GM21723 (cell line): Measurements from ENCODE around the gene COX5B.
"Not testable (repeated sequence)": the region's sequence is repeated elsewhere in the genome, so short reads cannot be mapped to it uniquely, and the experiment has no call there.

ENCODE experiments used
- ATAC-seq: cut with Tn5 transposase; IDR thresholded peaks from one replicate; pipeline ENCODE4 v1.9.1; 2021; ENCODE audit warnings: mild to moderate bottlenecking, moderate library complexity; ENCODE audit not compliant: unreplicated experiment

COX5B gene, protein sequence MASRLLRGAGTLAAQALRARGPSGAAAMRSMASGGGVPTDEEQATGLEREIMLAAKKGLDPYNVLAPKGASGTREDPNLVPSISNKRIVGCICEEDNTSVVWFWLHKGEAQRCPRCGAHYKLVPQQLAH

DNA sequence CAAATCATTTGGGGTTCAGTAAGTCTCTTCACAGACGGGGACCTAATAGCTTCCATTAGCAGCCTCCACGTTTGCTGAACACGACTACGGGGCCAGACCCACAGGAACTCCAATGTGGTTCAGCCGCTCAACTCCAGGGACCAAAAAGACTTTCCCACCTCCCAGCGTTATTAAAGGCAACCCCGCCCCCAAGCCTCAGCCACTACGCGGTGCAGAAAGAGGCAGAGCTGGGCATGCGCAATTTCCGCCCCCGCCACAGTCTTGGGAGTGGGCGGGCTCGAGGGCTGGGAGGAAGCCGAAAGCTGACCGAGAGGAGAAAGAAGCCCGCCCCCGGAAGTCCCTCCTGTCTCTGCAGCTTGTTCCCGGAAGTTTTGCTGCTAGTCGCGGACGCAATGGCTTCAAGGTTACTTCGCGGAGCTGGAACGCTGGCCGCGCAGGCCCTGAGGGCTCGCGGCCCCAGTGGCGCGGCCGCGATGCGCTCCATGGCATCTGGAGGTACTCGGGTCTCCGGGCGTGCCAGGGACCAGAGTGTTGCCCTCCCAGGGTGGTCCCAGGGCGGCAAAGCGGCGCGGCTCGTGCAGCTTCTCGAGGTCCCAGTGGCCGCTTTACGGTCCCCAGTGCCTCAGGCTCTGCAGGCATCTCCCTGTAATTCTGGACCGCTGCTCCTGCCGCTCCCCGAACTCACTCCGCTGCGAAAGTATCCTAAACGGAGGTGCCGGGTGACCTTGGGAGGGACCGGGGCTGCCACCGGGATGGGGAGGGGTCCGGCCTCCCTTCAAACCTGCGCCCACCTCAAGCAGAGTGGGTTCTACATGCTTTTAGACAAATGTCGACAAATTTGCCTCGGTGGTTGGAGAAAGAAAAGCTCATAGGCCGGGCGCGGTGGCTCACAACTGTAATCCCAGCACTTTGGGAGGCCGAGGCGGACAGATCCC lies at the start of gene COX5B:
Gene COX5B (plus strand): TSS at position 368 of the 935 bp plus-strand sequence. CDS start 25 bp downstream, at position 393.
- peak; percentile 91 for ATAC-seq

- not testable (repeated sequence) for ATAC-seq
Observed at GRCh38 chr2:97596180-97596579, 49.7 kb upstream of the COX5B start.

DNA sequence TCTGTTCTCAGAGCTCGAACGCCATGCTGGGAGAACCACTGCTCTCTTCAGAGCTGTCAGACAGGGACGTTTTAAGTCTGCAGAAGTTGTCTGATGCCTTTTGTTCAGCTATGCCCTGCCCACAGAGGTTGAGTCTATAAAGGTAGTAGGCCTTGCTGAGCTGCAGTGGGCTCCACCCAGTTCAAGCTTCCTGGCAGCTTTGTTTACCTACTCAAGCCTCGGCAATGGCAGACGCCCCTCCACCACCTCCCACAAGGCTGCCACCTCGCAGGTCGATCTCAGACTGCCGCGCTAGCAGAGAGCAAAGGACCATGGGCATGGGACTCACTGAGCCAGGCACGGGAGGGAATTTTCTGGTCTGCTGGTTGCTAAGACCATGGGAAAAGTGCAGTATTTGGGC lies 44.3 kb upstream of the COX5B start:
- not testable (repeated sequence) for ATAC-seq

DNA sequence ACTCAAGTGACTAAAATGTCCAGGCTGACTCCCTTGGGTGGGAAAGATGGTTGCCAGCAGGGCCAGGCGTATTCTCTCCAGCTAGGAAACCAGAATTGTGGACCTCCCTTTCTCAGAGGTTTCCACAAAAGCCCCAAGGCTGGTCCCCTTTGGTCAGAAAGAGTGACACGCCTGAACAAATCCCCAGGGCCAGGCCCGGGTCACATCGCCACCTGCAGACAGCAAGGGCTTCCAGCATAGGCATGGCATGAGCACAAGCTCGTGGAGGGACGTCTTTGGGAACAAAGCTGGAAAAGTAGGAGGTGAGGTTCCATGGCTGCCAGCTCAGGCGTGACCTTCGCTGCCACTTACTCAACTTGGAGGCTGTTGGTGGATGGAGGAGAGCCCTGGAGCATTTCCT lies 40.8 kb upstream of the COX5B start:
- not testable (repeated sequence) for ATAC-seq

- not testable (repeated sequence) for ATAC-seq
Observed at GRCh38 chr2:97605524-97606339, 40.1 kb upstream of the COX5B start.

DNA sequence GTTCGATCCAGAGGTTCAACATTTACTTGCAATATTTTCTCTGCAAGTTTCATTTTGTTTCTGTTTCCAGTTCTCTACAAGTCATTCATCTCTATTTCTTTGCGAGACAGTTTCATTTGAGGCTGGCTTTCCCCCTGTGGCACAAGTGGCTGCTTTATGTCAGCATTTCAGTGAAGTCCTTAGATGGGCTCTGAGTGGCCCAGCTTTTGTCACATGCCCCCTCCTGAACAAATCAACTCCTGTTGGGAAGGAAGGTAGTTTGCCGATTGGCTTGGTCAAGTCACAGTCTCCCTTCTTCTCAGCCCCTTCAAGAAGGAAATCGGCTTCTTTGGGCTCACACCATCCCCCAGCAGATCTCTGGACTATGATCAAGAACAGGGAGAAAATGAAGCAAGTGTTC lies 37.1 kb upstream of the COX5B start:
- ATAC-seq = not testable (repeated sequence)

GRCh38 chr2:97611895-97612294 lies 34.0 kb upstream of the COX5B start:
- ATAC-seq = not testable (repeated sequence)

- not testable (repeated sequence) for ATAC-seq
Observed at GRCh38 chr2:97615746-97616145, 30.1 kb upstream of the COX5B start.

GRCh38 chr2:97617911-97618310 lies 28.0 kb upstream of the COX5B start:
- no peak for ATAC-seq

- ATAC-seq = not testable (repeated sequence)
Observed at GRCh38 chr2:97618939-97619827, 26.7 kb upstream of the COX5B start.

DNA sequence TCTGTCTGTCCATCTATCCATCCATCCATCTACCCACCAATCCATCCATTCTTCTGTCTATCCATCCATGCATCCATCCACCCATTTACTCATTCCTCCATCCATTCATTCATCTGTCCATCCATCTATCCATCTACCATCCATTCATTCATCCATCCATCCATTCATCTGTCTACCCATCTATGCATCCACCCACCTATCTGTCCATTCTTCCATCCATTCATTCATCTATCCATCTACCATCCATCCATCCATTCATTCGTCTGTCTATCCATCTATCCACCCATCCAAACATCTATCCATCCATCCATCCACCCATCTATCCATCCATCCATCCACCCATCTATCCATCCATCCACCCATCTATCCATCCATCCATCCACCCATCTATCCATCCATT lies 25.4 kb upstream of the COX5B start:
- not testable (repeated sequence) for ATAC-seq

- ATAC-seq = not testable (repeated sequence)
Observed at GRCh38 chr2:97622976-97623375, 22.9 kb upstream of the COX5B start.

- not testable (repeated sequence) for ATAC-seq
Observed at GRCh38 chr2:97625354-97626048, 20.4 kb upstream of the COX5B start.

DNA sequence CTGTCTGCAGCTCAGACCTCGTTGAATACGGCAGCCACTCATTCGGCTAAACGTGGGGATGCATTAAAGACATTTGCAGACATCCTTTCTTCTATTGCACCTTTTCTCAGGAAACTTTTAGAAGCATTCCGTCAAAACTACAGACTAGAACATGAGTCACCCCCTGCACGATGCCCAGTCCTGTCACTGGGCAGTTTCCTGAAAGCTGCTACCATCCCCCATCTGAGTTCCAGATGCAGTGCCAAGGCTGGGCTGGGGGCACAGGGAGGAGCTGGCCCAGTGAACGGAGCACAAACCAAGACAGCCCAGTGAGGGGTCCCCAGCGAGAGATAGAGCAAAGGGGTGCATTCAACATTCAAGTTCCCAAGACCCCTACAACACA lies 19.8 kb upstream of the COX5B start:
- not testable (repeated sequence) for ATAC-seq

DNA sequence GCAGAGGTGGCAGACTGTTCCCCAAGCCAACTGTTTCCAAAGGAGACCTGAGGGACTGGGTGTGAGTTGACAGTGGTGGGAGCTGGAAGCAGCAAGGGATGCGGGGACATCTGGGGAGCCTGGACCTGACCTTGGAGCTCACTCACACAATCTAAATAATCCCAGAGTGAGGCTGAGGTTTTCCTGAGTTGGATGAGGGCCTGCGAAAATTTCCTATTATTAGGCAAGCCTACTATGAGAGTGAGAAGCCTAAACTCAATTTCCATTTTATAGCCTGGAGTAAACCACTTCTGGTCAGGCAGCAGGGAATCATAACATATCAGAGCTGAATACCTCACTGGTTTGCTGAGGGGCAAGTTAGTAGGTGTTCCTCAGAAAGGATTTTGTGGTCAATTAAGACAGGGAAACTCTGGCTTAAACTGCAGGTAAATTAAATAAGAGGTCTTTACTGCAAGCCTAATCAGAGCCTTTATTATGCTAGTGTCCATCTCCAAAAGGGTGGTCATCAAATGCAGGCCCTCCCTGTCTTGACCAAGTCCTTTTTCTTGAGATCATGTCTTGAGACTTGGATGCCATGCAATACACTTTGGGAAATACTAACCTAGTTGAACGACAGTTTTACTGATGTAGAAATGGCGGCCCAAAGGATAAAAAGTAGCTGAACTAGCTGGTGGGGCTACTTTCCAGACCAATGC lies 1.7 kb upstream of the COX5B start:
- no peak for ATAC-seq

- ATAC-seq = peak; percentile 31
Observed at GRCh38 chr2:97645112-97645694, 659 bp upstream of the COX5B start.

GRCh38 chr2:97646977-97647376 lies 1.1 kb downstream of the COX5B start:
- ATAC-seq = no peak

- ATAC-seq = no peak
Observed at GRCh38 chr2:97651114-97651513, 5.3 kb downstream of the COX5B start.

DNA sequence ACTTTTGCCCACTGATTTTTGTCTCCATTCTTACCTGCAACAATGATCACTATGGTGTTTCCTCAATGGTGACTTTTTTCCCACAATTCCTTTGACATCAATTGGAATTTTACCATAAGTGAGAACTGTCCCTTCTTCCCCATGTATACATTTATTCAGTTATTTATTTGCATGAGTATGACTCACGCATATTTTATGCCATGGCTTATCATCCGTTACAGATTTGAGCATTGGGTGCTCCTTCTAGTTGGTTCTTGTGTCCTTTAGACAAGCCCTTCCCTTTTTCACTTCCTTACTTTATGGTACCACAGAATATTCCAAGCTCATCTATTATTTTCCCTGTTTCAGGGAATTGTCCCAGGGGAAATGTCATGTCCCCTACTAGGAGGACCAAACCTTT lies 7.6 kb downstream of the COX5B start:
- no peak for ATAC-seq
